GM12891 (cell line): ENCODE results near the gene RNASE1.

Experiments
- POLR2A ChIP-seq: IDR thresholded peaks from 2 replicates; pipeline ENCODE4 v1.6.1; 2011; ENCODE audit warnings: low read depth, low read length, control low read depth
- POLR2AphosphoS5 ChIP-seq: IDR thresholded peaks from 2 replicates; pipeline ENCODE4 v1.6.1; 2011; ENCODE audit warnings: low read depth, low read length, control low read depth

DNA sequence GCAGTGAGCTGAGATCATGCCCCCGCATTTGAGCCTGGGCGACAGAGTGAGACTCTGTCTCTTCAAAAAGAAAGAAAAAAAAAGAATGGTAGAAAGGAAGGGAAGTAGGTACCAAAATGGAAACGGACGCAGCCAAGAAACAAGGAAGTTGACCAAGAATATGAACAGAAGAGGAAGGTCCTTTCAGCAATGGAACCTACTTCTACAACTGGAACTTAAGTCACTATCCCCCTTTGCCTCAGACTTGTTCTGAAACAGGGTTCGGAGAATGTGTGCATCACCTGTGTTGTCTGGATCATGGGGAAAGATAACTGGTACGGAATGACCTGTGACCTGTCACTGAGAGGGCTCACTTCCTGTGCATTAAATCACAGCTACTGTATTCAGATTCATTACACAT lies 43.9 kb upstream of the RNASE1 start:
- TF ChIP-seq POLR2AphosphoS5 (no peak), POLR2A (no peak)
